ENCODE results near the gene PPIP5K2.
"Not testable (repeated sequence)": the region's sequence is repeated elsewhere in the genome, so short reads cannot be mapped to it uniquely, and the experiment has no call there.

The PPIP5K2 gene

DNA sequence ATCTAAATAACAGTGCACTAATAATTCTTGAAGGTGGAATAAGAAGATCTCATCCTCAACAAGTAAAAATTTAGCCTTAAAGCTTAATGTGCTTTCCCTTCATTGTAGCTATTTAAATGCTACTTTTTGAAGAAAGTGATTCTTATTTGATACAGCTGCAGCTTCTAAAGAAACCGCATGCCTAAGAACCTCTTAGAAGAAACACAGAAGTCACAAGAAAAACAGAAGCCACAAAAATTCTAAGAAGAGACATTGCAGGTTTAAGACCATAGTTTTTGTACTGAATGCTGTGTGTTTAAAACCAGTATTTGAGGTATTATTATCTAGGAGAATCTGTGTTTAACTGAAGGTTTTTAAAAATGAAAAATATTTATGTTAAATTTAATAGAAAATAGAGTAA lies 68.3 kb downstream of the PPIP5K2 start:
- DNase-seq: no peak

DNA sequence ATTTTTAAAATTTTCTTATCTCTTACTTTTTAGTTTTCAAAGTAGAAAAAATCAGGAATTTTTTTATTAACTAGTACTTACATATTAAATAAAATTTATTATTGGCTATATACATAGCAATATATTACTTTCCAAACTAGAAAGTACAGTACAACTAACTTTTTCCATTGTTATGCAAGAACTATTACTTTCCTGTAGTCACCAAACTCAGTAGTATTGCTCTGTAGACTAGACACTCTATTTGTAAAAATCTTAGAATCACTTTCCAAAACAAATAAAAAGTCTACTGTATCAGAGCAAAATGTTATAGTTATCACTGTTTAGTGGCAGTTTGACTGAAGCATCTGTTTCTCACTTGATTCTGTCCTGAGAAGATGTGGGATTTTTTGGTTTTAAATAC lies 83.1 kb downstream of the PPIP5K2 start:
- Histone ChIP-seq H2BK120ac (ENCODE audit: low read depth, low read length) (no peak overlapping the region), H3K79me1 (ENCODE audit: low read length) (no peaks in the 10 kb centered on the region), H2AK5ac (ENCODE audit: low read length) (no peak overlapping the region), H3K27ac (ENCODE audit: low read depth, low read length) (no peak overlapping the region), H3K23ac (ENCODE audit: low read length) (no peak overlapping the region), H3K56ac (ENCODE audit: low read length) (no peak overlapping the region), H3K27me3 (ENCODE audit: insufficient read depth, low read length, poor library complexity) (no peaks in the 10 kb centered on the region), H3K4me3 (ENCODE audit: low read length) (no peak overlapping the region), H3K79me2 (ENCODE audit: control insufficient read depth, insufficient read depth, low read length) (no peaks in the 10 kb centered on the region), H4K8ac (ENCODE audit: low read depth, low read length) (no peak overlapping the region), H3K36me3 (ENCODE audit: control insufficient read depth, insufficient read depth, low read length) (no peaks in the 10 kb centered on the region), H3K4me2 (ENCODE audit: low read length) (no peak overlapping the region), H4K5ac (ENCODE audit: low read length) (no peak overlapping the region), H3K18ac (ENCODE audit: low read length) (no peak overlapping the region), H3K4ac (ENCODE audit: low read depth, low read length) (no peak overlapping the region), H3K9ac (ENCODE audit: low read length) (no peak overlapping the region), H3K4me1 (ENCODE audit: control insufficient read depth, low read depth, low read length) (no peaks in the 10 kb centered on the region), H2BK15ac (replicated peaks; ENCODE audit: low read depth) (no peak overlapping the region), H2BK5ac (ENCODE audit: low read length) (no peak overlapping the region)
- DNase-seq: no peak

More for the DNA sequence above, 68.3 kb downstream of the PPIP5K2 start:
- H3K18ac ChIP-seq (ENCODE audit: low read length): no peak overlapping the region
- H3K79me2 ChIP-seq (ENCODE audit: control insufficient read depth, insufficient read depth, low read length): no peaks in the 10 kb centered on the region
- no peak overlapping the region for H3K4me3 ChIP-seq (ENCODE audit: low read length)
- H2AK5ac ChIP-seq (ENCODE audit: low read length): no peak overlapping the region
- H3K36me3 ChIP-seq (ENCODE audit: control insufficient read depth, insufficient read depth, low read length): peaks cover 3% of the 10 kb centered on the region
- no peak overlapping the region for H2BK5ac ChIP-seq (ENCODE audit: low read length)
- no peak overlapping the region for H3K4me2 ChIP-seq (ENCODE audit: low read length)
- no peak overlapping the region for H2BK120ac ChIP-seq (ENCODE audit: low read depth, low read length)
- no CpG with 5 or more reads among the region's 1 CpG for WGBS (ENCODE audit: extremely low coverage, insufficient coverage, low lambda C conversion rate)
- H4K5ac ChIP-seq (ENCODE audit: low read length): no peak overlapping the region
- H3K23ac ChIP-seq (ENCODE audit: low read length): no peak overlapping the region
- no peaks in the 10 kb centered on the region for H3K4me1 ChIP-seq (ENCODE audit: control insufficient read depth, low read depth, low read length)
- no peak overlapping the region for H3K9ac ChIP-seq (ENCODE audit: low read length)
- no peaks in the 10 kb centered on the region for H3K27me3 ChIP-seq (ENCODE audit: insufficient read depth, low read length, poor library complexity)
- H4K8ac ChIP-seq (ENCODE audit: low read depth, low read length): no peak overlapping the region
- H3K4ac ChIP-seq (ENCODE audit: low read depth, low read length): no peak overlapping the region
- no peak overlapping the region for H2BK15ac ChIP-seq (replicated peaks; ENCODE audit: low read depth)
- no peak overlapping the region for H3K27ac ChIP-seq (ENCODE audit: low read depth, low read length)
- H3K56ac ChIP-seq (ENCODE audit: low read length): no peak overlapping the region
- no peaks in the 10 kb centered on the region for H3K79me1 ChIP-seq (ENCODE audit: low read length)

DNA sequence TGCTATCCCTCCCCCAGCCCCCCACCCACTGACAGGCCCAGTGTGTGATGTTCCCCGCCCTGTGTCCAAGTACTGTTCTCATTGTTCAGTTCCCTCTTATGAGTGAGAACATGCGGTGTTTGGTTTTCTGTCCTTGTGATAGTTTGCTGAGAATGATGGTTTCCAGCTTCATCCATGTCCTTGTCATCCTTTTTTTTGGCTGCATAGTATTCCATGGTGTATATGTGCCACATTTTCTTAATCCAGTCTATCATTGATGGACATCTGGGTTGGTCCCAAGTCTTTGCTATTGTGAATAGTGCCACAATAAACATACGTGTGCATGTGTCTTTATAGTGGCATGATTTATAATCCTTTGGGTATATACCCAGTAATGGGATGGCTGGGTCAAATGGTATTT lies 84.9 kb downstream of the PPIP5K2 start:
- H2BK120ac ChIP-seq (ENCODE audit: low read depth, low read length); H2BK5ac ChIP-seq (ENCODE audit: low read length); H3K9ac ChIP-seq (ENCODE audit: low read length); H3K27me3 ChIP-seq (ENCODE audit: insufficient read depth, low read length, poor library complexity); H3K4me3 ChIP-seq (ENCODE audit: low read length); H4K5ac ChIP-seq (ENCODE audit: low read length); H3K4me2 ChIP-seq (ENCODE audit: low read length); H3K79me2 ChIP-seq (ENCODE audit: control insufficient read depth, insufficient read depth, low read length); H3K36me3 ChIP-seq (ENCODE audit: control insufficient read depth, insufficient read depth, low read length); H2AK5ac ChIP-seq (ENCODE audit: low read length); H3K27ac ChIP-seq (ENCODE audit: low read depth, low read length); H3K4ac ChIP-seq (ENCODE audit: low read depth, low read length); H3K4me1 ChIP-seq (ENCODE audit: control insufficient read depth, low read depth, low read length); H3K23ac ChIP-seq (ENCODE audit: low read length); H4K8ac ChIP-seq (ENCODE audit: low read depth, low read length); H3K56ac ChIP-seq (ENCODE audit: low read length); DNase-seq; H3K79me1 ChIP-seq (ENCODE audit: low read length); H3K18ac ChIP-seq (ENCODE audit: low read length); H2BK15ac ChIP-seq (replicated peaks; ENCODE audit: low read depth): not testable (repeated sequence)
- WGBS (ENCODE audit: extremely low coverage, insufficient coverage, low lambda C conversion rate): no CpG with 5 or more reads among the region's 3 CpGs

DNA sequence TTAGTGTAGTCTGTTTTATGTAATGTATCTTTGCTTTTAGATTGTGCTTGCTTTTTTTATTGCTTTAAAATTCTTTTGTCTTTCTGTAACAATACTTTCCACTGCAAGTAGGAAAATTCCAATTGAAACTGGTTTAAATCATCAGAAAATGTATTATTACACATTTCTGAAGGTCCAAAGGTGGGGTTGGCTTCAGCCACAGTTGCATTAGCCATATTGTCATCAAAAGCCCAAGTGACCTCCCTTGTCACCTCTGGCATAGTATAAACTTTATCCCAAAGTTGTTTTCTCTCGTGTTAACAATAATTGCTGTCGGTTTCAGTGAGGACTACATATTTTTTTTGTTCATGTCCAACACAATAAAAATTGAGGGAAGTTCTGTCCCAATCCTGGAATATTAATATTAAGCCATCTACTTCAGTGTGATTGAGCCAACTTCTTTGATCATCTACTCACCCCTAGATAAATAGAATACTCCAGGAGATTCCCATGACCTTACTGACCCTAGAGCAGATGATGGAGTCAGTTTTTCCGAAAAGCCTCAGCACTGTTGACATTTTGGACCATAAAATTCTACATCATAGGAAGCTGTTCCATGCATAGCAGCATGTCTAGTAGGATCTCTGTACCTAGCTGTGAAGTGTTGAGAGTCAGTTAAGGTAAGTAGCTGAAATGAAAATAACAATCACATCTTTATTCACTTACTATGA lies 86.0 kb downstream of the PPIP5K2 start:
- H3K4ac ChIP-seq (ENCODE audit: low read depth, low read length): no peak overlapping the region
- H3K18ac ChIP-seq (ENCODE audit: low read length): no peak overlapping the region
- no peak overlapping the region for H3K4me3 ChIP-seq (ENCODE audit: low read length)
- no peak overlapping the region for H3K9ac ChIP-seq (ENCODE audit: low read length)
- H3K27me3 ChIP-seq (ENCODE audit: insufficient read depth, low read length, poor library complexity): no peaks in the 10 kb centered on the region
- WGBS (ENCODE audit: extremely low coverage, insufficient coverage, low lambda C conversion rate): no CpG with 5 or more reads among the region's 3 CpGs
- H2BK5ac ChIP-seq (ENCODE audit: low read length): no peak overlapping the region
- DNase-seq: no peak
- no peaks in the 10 kb centered on the region for H3K4me1 ChIP-seq (ENCODE audit: control insufficient read depth, low read depth, low read length)
- H4K8ac ChIP-seq (ENCODE audit: low read depth, low read length): no peak overlapping the region
- no peak overlapping the region for H3K27ac ChIP-seq (ENCODE audit: low read depth, low read length)
- H3K56ac ChIP-seq (ENCODE audit: low read length): no peak overlapping the region
- no peaks in the 10 kb centered on the region for H3K79me2 ChIP-seq (ENCODE audit: control insufficient read depth, insufficient read depth, low read length)
- H3K36me3 ChIP-seq (ENCODE audit: control insufficient read depth, insufficient read depth, low read length): no peaks in the 10 kb centered on the region
- H3K4me2 ChIP-seq (ENCODE audit: low read length): no peak overlapping the region
- no peak overlapping the region for H4K5ac ChIP-seq (ENCODE audit: low read length)
- H2BK15ac ChIP-seq (replicated peaks; ENCODE audit: low read depth): no peak overlapping the region
- H3K79me1 ChIP-seq (ENCODE audit: low read length): no peaks in the 10 kb centered on the region
- H2BK120ac ChIP-seq (ENCODE audit: low read depth, low read length): no peak overlapping the region
- H2AK5ac ChIP-seq (ENCODE audit: low read length): no peak overlapping the region
- H3K23ac ChIP-seq (ENCODE audit: low read length): no peak overlapping the region

DNA sequence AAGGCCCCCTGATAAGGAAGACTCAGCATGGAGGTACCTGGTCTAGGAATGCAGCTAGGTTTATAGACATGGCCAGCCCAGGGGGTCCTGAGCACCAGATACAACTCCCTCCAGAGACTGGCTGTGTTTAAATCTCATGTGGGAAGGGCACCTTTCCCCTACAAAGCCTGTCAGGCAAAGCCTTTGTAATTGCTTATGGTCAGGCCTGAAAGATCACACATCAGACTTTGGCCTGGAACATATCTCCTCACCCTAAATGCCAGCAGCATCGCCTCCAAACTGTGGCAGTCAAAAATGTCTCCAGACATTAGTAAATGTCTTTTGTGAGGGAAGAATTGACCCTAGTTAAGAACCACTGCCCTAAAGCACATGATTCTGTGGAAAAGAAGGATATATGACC lies 86.9 kb downstream of the PPIP5K2 start:
- WGBS (ENCODE audit: extremely low coverage, insufficient coverage, low lambda C conversion rate): no CpG with 5 or more reads among the region's 1 CpG

DNA sequence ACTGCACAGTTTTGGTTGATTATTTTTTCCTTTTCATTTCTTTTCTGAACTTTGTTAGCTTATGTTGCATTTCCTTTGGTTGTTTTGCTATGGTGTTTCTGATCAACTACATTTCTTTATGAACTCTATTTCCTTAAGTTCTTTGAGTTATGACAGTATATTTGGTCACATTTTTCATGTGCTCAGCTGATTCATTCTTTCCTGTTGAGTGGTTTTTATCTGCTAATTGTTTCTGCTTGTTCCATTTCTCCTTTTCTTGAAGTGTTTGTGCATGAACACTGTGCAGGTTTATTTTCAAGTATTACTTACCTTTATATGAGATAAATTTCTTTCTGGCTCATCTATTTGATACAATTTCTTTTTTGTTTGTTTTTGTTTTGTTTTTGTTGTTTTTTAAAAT lies 87.6 kb downstream of the PPIP5K2 start:
- DNase-seq: no peak
- H3K79me2 ChIP-seq (ENCODE audit: control insufficient read depth, insufficient read depth, low read length): no peaks in the 10 kb centered on the region
- no peak overlapping the region for H4K8ac ChIP-seq (ENCODE audit: low read depth, low read length)

More for the DNA sequence above, 86.9 kb downstream of the PPIP5K2 start:
- no peaks in the 10 kb centered on the region for H3K4me1 ChIP-seq (ENCODE audit: control insufficient read depth, low read depth, low read length)
- no peak overlapping the region for H3K4me3 ChIP-seq (ENCODE audit: low read length)
- H2BK15ac ChIP-seq (replicated peaks; ENCODE audit: low read depth): no peak overlapping the region
- no peak overlapping the region for H3K56ac ChIP-seq (ENCODE audit: low read length)
- H3K27me3 ChIP-seq (ENCODE audit: insufficient read depth, low read length, poor library complexity): no peaks in the 10 kb centered on the region
- H3K4me2 ChIP-seq (ENCODE audit: low read length): no peak overlapping the region
- H3K23ac ChIP-seq (ENCODE audit: low read length): no peak overlapping the region
- no peak overlapping the region for H3K4ac ChIP-seq (ENCODE audit: low read depth, low read length)
- H3K79me2 ChIP-seq (ENCODE audit: control insufficient read depth, insufficient read depth, low read length): no peaks in the 10 kb centered on the region
- H3K36me3 ChIP-seq (ENCODE audit: control insufficient read depth, insufficient read depth, low read length): no peaks in the 10 kb centered on the region
- H2AK5ac ChIP-seq (ENCODE audit: low read length): no peak overlapping the region
- no peak overlapping the region for H3K27ac ChIP-seq (ENCODE audit: low read depth, low read length)
- H4K8ac ChIP-seq (ENCODE audit: low read depth, low read length): no peak overlapping the region
- no peak overlapping the region for H3K9ac ChIP-seq (ENCODE audit: low read length)
- H4K5ac ChIP-seq (ENCODE audit: low read length): no peak overlapping the region
- H2BK5ac ChIP-seq (ENCODE audit: low read length): no peak overlapping the region
- no peaks in the 10 kb centered on the region for H3K79me1 ChIP-seq (ENCODE audit: low read length)
- H3K18ac ChIP-seq (ENCODE audit: low read length): no peak overlapping the region
- H2BK120ac ChIP-seq (ENCODE audit: low read depth, low read length): no peak overlapping the region
- DNase-seq: no peak

More for the DNA sequence above, 87.6 kb downstream of the PPIP5K2 start:
- H3K27me3 ChIP-seq (ENCODE audit: insufficient read depth, low read length, poor library complexity): no peaks in the 10 kb centered on the region
- no peak overlapping the region for H3K4ac ChIP-seq (ENCODE audit: low read depth, low read length)
- no peak overlapping the region for H3K56ac ChIP-seq (ENCODE audit: low read length)
- H3K4me1 ChIP-seq (ENCODE audit: control insufficient read depth, low read depth, low read length): no peaks in the 10 kb centered on the region
- no peak overlapping the region for H3K9ac ChIP-seq (ENCODE audit: low read length)
- H3K27ac ChIP-seq (ENCODE audit: low read depth, low read length): no peak overlapping the region
- no peak overlapping the region for H2BK5ac ChIP-seq (ENCODE audit: low read length)
- H3K36me3 ChIP-seq (ENCODE audit: control insufficient read depth, insufficient read depth, low read length): no peaks in the 10 kb centered on the region
- no peaks in the 10 kb centered on the region for H3K79me1 ChIP-seq (ENCODE audit: low read length)
- H3K18ac ChIP-seq (ENCODE audit: low read length): no peak overlapping the region
- H2AK5ac ChIP-seq (ENCODE audit: low read length): no peak overlapping the region
- no peak overlapping the region for H2BK120ac ChIP-seq (ENCODE audit: low read depth, low read length)
- no peak overlapping the region for H4K5ac ChIP-seq (ENCODE audit: low read length)
- no peak overlapping the region for H3K23ac ChIP-seq (ENCODE audit: low read length)
- no peak overlapping the region for H3K4me3 ChIP-seq (ENCODE audit: low read length)
- no peak overlapping the region for H3K4me2 ChIP-seq (ENCODE audit: low read length)
- no peak overlapping the region for H2BK15ac ChIP-seq (replicated peaks; ENCODE audit: low read depth)
